Adipocyte (in vitro differentiated cells): Measurements from ENCODE around the gene SUCLG2.

Experiments
- DNase-seq: peaks from one replicate; pipeline ENCODE4 v3.0.0-alpha.2; 2015; ENCODE audit warnings: low read depth
- H3K27me3 ChIP-seq: replicated peaks from 2 replicates; pipeline ENCODE4 v1.7.0; 2013; ENCODE audit warnings: mild to moderate bottlenecking, low read length, moderate library complexity; ENCODE audit not compliant: control insufficient read depth, insufficient read depth
- H3K36me3 ChIP-seq: 2 replicates; pipeline ENCODE4 v1.7.0; 2013; ENCODE audit warnings: low read length, mild to moderate bottlenecking, moderate library complexity; ENCODE audit not compliant: control insufficient read depth, insufficient read depth, severe bottlenecking
- H3K4me1 ChIP-seq: 2 replicates; pipeline ENCODE4 v1.7.0; 2013; ENCODE audit warnings: mild to moderate bottlenecking, low read length, moderate library complexity; ENCODE audit not compliant: control insufficient read depth, insufficient read depth
- H3K4me3 ChIP-seq: 2 replicates; pipeline ENCODE4 v1.7.0; 2013; ENCODE audit warnings: mild to moderate bottlenecking, low read length, moderate library complexity
- H3K9ac ChIP-seq: 2 replicates; pipeline ENCODE4 v1.7.0; 2013; ENCODE audit warnings: mild to moderate bottlenecking, low read length, moderate library complexity
- H3K9me3 ChIP-seq: 2 replicates; pipeline ENCODE4 v1.7.0; 2013; ENCODE audit warnings: mild to moderate bottlenecking, low read length, moderate library complexity; ENCODE audit not compliant: control insufficient read depth

Gene SUCLG2, protein sequence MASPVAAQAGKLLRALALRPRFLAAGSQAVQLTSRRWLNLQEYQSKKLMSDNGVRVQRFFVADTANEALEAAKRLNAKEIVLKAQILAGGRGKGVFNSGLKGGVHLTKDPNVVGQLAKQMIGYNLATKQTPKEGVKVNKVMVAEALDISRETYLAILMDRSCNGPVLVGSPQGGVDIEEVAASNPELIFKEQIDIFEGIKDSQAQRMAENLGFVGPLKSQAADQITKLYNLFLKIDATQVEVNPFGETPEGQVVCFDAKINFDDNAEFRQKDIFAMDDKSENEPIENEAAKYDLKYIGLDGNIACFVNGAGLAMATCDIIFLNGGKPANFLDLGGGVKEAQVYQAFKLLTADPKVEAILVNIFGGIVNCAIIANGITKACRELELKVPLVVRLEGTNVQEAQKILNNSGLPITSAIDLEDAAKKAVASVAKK

DNA sequence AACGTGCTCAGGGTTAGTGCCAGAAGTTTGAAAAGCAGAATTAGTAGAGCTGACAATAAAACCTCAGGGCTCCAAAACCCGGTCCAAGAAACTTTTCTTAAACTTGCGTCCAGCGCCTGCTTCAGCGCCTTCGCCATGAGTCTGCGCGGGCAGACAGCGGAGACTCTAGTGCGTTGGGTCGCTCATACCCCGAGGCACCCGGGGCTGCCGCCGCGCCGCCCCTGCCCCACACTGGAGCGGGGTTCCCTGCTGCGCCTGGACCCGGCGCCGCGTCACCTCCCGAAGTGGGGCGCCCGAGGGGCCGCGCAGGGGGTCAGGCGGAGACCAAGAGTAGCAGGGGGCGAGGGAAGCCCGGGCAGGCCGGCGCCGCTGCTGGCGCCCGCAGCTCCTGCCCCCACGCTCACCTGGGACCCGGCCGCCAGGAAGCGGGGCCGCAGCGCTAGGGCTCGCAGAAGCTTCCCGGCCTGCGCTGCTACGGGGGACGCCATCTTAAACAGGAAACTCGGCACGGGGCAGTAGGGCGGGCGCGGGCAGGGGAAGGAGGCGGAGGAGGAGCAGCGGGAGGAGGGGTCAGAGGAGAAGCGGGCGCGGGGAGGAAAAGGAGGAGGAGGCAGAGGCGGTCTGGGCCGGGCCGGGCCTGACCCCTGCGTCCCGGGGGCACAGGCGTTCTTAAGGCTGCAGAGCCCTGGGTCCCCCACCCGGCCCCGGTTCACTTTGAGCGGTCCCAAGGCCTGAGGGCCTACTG, at the start of gene SUCLG2:
Gene SUCLG2 (minus strand): TSS at position 514 of the 745 bp plus-strand sequence. CDS start 26 bp downstream, at position 488.
- DNase-seq = peak; percentile 94
- Histone ChIP-seq H3K9ac (peak within 1 kb of the TSS; percentile 94), H3K9me3 (no peaks in the 10 kb centered on the region), H3K27me3 (no peaks in the 10 kb centered on the region), H3K36me3 (no peaks in the 10 kb centered on the region), H3K4me3 (peak within 1 kb of the TSS; percentile 87), H3K4me1 (peaks cover 18% of the 10 kb centered on the region)

DNA sequence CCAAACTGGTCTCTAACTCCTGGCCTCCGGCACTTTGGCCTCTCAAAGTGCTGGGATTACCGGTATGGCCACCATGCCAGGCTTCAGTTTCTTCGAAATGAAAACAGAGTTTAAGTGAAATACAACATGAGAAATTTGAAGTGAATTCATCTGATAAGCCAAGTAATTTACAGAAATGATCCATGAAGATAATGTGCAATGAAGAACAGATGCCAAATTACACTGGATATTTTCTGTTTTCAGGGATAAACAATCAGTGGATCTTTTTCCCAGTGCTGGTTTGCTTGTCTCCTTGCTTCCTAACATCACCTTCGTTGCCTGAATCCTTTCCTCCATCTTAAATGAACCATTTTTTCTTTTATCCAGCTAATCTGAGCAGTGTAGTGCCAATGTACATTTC, 46.2 kb upstream of the SUCLG2 start:
- no peaks in the 10 kb centered on the region for H3K4me1 ChIP-seq
- no peak for DNase-seq

GRCh38 chr3:67699882-67700281, 45.5 kb upstream of the SUCLG2 start:
- Histone ChIP-seq H3K27me3 (no peaks in the 10 kb centered on the region), H3K4me1 (no peaks in the 10 kb centered on the region), H3K9me3 (no peaks in the 10 kb centered on the region), H3K4me3 (no peak overlapping the region), H3K9ac (no peak overlapping the region), H3K36me3 (no peaks in the 10 kb centered on the region)
- no peak for DNase-seq

More for the DNA sequence above, 46.2 kb upstream of the SUCLG2 start:
- no peaks in the 10 kb centered on the region for H3K27me3 ChIP-seq
- no peaks in the 10 kb centered on the region for H3K36me3 ChIP-seq
- no peak overlapping the region for H3K9ac ChIP-seq
- H3K4me3 ChIP-seq = no peak overlapping the region
- H3K9me3 ChIP-seq = no peaks in the 10 kb centered on the region

DNA sequence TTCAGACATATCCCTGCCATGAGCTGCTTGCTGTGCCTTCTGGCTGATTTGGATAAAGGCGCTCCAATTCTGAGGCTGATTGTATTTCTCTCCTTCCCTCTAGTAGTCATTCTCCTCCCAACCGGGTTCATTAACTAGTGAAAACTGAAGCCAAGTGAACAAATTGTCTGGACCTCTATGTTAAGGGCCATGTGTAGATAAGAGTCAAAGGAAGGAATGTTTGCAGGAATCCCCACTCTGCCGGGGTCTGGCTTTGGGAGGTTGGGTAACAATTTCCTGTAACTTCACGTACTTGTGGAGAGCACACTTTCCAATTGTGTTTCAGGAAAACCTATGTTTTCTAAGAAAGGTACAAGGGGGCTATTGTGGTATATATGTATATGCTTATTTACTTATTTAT, 38.2 kb upstream of the SUCLG2 start:
- H3K36me3 ChIP-seq = no peaks in the 10 kb centered on the region
- H3K9ac ChIP-seq = no peak overlapping the region
- no peaks in the 10 kb centered on the region for H3K27me3 ChIP-seq
- no peak for DNase-seq
- no peaks in the 10 kb centered on the region for H3K4me1 ChIP-seq
- no peak overlapping the region for H3K4me3 ChIP-seq
- peaks cover 3% of the 10 kb centered on the region for H3K9me3 ChIP-seq

DNA sequence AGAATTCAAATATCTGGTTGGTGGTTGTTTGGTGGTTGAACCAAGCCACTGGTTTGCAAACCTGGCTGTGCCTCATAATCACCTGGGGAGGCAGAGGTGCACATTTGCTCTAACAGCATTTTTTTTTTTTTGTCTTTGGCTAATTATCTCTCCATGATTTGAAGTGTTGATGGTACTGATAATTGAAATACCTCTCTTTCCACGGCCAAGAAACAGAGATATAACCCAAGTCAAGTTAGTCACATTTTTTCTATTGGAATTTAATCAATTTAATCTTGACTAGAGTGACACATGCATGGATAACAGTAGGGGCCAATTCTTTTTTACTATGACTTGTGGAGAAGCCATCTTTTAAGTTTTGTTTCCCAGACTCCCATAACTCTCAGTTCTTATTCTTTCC, 37.5 kb upstream of the SUCLG2 start:
- Histone ChIP-seq H3K9ac (no peak overlapping the region), H3K27me3 (no peaks in the 10 kb centered on the region), H3K4me1 (no peaks in the 10 kb centered on the region), H3K4me3 (no peak overlapping the region), H3K9me3 (peaks cover 3% of the 10 kb centered on the region), H3K36me3 (no peaks in the 10 kb centered on the region)
- no peak for DNase-seq

- H3K36me3 ChIP-seq = no peaks in the 10 kb centered on the region
- H3K4me1 ChIP-seq = no peaks in the 10 kb centered on the region
- no peaks in the 10 kb centered on the region for H3K27me3 ChIP-seq
- no peak for DNase-seq
- peaks cover 3% of the 10 kb centered on the region for H3K9me3 ChIP-seq
- H3K9ac ChIP-seq = no peak overlapping the region
- no peak overlapping the region for H3K4me3 ChIP-seq
These were observed 36.8 kb upstream of the SUCLG2 start for GRCh38 chr3:67691207-67691606.

- Histone ChIP-seq H3K27me3 (no peaks in the 10 kb centered on the region), H3K4me3 (no peak overlapping the region), H3K9ac (no peak overlapping the region), H3K4me1 (no peaks in the 10 kb centered on the region), H3K36me3 (no peaks in the 10 kb centered on the region), H3K9me3 (peaks cover 3% of the 10 kb centered on the region)
- no peak for DNase-seq
These were observed 35.4 kb upstream of the SUCLG2 start for GRCh38 chr3:67689806-67690205.

- no peak overlapping the region for H3K9ac ChIP-seq
- no peak overlapping the region for H3K4me3 ChIP-seq
- H3K27me3 ChIP-seq = no peaks in the 10 kb centered on the region
- no peaks in the 10 kb centered on the region for H3K36me3 ChIP-seq
- DNase-seq = no peak
- no peaks in the 10 kb centered on the region for H3K4me1 ChIP-seq
- H3K9me3 ChIP-seq = no peaks in the 10 kb centered on the region
These were observed 33.8 kb upstream of the SUCLG2 start for GRCh38 chr3:67688231-67688630.

DNA sequence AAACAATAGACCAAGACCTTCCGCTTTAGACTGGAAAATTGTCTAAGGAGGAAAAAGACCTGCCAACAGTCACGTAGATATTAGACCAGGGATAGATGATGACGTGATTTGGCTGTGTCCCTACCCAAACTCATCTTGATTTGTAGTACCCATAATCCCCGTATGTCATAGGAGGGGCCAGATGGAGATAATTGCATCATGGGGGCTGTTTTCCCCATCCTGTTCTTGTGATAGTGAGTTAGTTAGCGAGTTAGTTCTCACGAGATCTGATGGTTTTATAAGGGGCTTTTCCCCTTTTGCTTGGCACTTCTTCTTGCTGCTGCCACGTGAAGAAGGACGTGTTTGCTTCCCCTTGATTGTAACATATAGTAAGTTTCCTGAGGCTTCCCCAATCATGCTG, 31.7 kb upstream of the SUCLG2 start:
- Histone ChIP-seq H3K4me1 (no peaks in the 10 kb centered on the region), H3K36me3 (no peaks in the 10 kb centered on the region), H3K9ac (no peak overlapping the region), H3K27me3 (no peaks in the 10 kb centered on the region), H3K4me3 (no peak overlapping the region), H3K9me3 (no peaks in the 10 kb centered on the region)
- no peak for DNase-seq

DNA sequence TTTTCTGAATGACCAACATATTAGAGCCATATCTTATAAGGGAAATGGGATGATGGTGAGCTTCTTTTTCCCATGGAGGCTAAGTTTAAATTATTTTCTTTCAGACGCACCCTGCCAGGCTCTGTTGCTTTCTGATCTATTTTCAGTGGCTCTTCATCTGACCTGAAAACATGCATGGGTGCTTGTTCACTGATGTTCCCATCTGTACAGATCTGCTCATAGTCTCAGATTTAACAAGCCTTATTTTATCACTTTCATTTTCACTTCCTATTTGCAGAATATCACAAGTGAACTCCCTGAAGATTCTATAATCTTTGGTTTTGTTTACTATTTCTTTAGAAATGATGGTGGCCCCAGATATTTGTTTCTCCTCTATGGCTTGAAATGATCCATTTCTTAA, 31.1 kb upstream of the SUCLG2 start:
- Histone ChIP-seq H3K9me3 (no peaks in the 10 kb centered on the region), H3K36me3 (no peaks in the 10 kb centered on the region), H3K27me3 (no peaks in the 10 kb centered on the region), H3K9ac (no peak overlapping the region), H3K4me1 (no peaks in the 10 kb centered on the region), H3K4me3 (no peak overlapping the region)
- DNase-seq = no peak

DNA sequence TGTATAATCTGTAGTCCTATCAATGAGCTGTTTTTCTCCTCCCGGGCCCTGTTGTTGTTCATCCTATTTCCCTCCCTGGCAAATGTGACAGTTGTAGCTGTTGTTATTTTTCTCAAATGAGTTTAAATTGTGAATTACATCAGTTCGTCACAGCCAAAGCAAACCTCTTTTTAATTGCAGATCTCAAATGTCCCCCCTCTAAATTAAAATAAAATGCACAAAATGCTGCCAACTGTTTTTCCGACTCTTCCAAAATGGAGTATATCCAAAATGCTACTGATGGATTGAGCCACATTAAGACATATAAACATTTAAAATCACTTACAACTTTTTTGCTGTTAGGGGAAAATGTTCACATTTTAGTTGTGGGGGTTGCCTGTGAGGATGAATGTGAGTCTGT, 29.8 kb upstream of the SUCLG2 start:
- Histone ChIP-seq H3K4me1 (no peaks in the 10 kb centered on the region), H3K27me3 (no peaks in the 10 kb centered on the region), H3K4me3 (no peak overlapping the region), H3K36me3 (no peaks in the 10 kb centered on the region), H3K9me3 (no peaks in the 10 kb centered on the region), H3K9ac (no peak overlapping the region)
- DNase-seq = no peak
